GM21825 (cell line): ENCODE results near the gene CACNG1.

Experiments used
- ATAC-seq: cut with Tn5 transposase; IDR thresholded peaks from one replicate; pipeline ENCODE4 v1.9.1; 2021; ENCODE audit warnings: mild to moderate bottlenecking, moderate library complexity; ENCODE audit not compliant: unreplicated experiment

The CACNG1 gene

GRCh38 chr17:67050471-67051154 is 6.3 kb downstream of the CACNG1 start:
- no peak for ATAC-seq

GRCh38 chr17:67051155-67051538 is 6.8 kb downstream of the CACNG1 start:
- no peak for ATAC-seq

GRCh38 chr17:67051837-67052236 is 7.5 kb downstream of the CACNG1 start:
- ATAC-seq: no peak

- ATAC-seq: no peak
These were observed 8.5 kb downstream of the CACNG1 start for GRCh38 chr17:67052720-67053437.

GRCh38 chr17:67053438-67054000 is 9.2 kb downstream of the CACNG1 start:
- ATAC-seq: no peak

- no peak for ATAC-seq
These were observed 9.7 kb downstream of the CACNG1 start for GRCh38 chr17:67054011-67054591.

- no peak for ATAC-seq
These were observed 10.3 kb downstream of the CACNG1 start for GRCh38 chr17:67054608-67055007.

- no peak for ATAC-seq
These were observed 10.7 kb downstream of the CACNG1 start for GRCh38 chr17:67055041-67055443.

- ATAC-seq: no peak
These were observed 11.7 kb downstream of the CACNG1 start for GRCh38 chr17:67055811-67056745.

- ATAC-seq: no peak
These were observed 12.6 kb downstream of the CACNG1 start for GRCh38 chr17:67056746-67057490.

- no peak for ATAC-seq
These were observed 13.7 kb downstream of the CACNG1 start for GRCh38 chr17:67058036-67058435.

GRCh38 chr17:67059372-67059771 is 15.0 kb downstream of the CACNG1 start:
- ATAC-seq: no peak

GRCh38 chr17:67063141-67063540 is 18.8 kb downstream of the CACNG1 start:
- no peak for ATAC-seq

GRCh38 chr17:67066717-67067116 is 22.4 kb downstream of the CACNG1 start:
- ATAC-seq: no peak

GRCh38 chr17:67067571-67068482 is 23.5 kb downstream of the CACNG1 start:
- no peak for ATAC-seq

GRCh38 chr17:67068999-67069398 is 24.6 kb downstream of the CACNG1 start:
- no peak for ATAC-seq

GRCh38 chr17:67069603-67070136 is 25.3 kb downstream of the CACNG1 start:
- no peak for ATAC-seq

- ATAC-seq: no peak
These were observed 27.2 kb downstream of the CACNG1 start for GRCh38 chr17:67071595-67071994.

GRCh38 chr17:67072885-67073284 is 28.5 kb downstream of the CACNG1 start:
- no peak for ATAC-seq
